AG08395 (cell line): ENCODE results near the gene VMP1.
A peak's percentile ranks its signal among the peaks of the same experiment; 100 is the strongest.

Experiments used
- DNase-seq: peaks from one replicate; pipeline ENCODE4 v3.0.0; 2012; ENCODE audit warnings: mixed read lengths, low spot score

VMP1 gene

DNA sequence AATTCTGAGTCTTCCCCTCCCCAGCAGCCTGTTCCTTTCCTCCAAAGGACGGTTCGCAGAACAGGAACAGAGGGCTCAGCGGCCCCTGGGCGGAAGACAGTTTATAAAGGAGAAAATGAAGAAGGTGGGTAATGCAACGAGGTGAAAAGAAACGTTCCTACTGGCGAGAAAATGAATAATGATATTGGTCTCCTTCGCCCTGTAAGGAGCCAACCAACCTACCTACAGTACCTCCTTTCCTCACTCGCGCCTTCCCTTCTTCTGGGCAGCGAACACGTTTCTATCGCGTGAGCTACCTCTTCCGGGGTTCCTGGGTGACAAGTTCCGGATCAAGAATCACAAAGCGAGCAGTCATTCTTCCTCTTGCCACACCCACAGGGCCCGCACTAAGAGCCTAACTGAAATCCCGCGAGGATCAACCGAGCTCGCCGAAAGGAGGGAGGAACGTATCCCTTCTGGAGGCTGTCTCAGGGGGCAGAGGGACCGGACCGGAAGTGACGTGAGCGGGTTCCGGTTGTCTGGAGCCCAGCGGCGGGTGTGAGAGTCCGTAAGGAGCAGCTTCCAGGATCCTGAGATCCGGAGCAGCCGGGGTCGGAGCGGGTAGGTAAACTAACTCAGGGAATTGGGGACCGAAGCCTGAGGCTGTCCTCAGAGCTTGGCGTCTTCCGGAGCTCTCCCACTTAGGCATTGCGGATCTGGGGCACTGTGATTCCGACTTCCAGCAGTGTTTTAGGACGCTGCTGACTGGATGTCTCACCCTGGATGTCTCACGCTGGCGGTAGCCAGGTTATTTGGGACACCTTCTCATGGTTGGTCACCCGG is at the start of gene VMP1, which contains the start of gene PTRH2:
Gene VMP1 (plus strand): TSS at position 506 of the 822 bp plus-strand sequence. CDS start 23,793 bp downstream, outside the sequence.
Gene PTRH2 (minus strand): TSS at position 282 of the 822 bp plus-strand sequence. CDS start 9,452 bp downstream, outside the sequence.
- DNase-seq: peak; percentile 99

DNA sequence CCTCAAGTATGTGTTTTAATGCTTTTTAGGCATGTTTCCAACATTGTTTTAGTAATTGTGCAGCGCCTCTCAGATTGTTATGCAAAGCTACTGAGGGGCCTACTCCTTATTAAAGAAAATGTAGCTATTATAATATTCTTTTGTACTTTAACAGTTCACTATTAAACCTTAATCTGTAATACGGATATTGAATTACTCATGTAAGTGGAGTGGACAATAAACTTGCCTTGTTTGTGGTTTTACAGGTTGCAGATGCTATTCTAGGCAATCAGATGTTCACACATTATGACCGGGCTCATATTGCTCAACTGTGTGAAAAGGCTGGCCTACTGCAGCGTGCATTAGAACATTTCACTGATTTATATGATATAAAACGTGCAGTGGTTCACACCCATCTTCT is 41.2 kb upstream of the VMP1 start:
- no peak for DNase-seq

DNA sequence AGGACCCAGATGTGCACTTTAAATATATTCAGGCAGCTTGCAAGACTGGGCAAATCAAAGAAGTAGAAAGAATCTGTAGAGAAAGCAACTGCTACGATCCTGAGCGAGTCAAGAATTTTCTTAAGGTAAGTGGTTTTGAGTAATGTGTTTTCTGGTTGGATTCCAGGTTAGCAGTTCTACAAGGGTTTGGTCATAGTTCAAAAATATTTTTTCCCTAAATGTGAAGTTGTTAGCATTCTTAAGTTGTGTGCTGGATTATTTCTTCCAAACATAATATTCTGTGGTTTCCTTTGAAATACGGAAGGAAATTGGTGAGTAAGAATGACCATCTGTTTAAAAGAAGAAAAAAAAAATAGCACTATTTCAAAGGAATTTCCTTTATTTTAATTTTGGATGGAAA is 38.6 kb upstream of the VMP1 start:
- DNase-seq: peak; percentile 76

DNA sequence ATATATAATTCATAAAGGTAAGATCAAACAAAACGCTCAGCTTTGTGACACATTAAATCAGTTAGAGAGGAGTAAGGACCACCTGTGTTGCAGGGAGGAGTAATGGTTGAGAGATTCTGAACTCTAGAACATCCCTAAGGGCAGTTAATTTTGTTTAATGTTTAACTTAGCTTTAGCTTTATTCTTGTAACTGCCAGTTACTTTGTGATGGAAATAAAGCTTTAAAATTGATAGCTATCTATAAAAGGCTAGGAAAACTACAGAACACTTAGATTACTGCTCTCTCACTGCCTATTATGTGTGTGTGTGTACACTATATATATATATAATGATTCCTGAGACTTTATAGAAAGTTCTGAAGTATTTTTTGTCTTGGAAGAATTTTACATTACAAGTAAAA is 38.0 kb upstream of the VMP1 start:
- DNase-seq: no peak

DNA sequence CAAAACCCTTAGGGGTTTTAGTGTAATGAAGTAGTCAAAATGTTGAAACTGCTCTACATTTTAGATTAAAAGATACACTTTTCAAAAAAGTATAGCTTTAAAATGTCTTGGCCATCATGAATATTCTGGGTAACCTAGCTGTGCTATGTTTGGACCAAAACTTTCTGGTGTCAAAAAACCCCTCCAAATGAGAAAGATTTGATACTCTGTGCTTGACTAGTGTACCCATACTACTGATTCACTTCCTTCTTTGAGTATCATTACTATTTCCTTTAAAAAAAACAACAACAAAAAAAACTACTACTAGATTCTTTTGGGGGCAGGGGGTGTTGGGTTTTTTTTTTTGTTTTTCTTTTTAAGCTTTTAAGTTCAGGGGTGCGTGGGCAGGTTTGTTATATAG is 37.5 kb upstream of the VMP1 start:
- no peak for DNase-seq

DNA sequence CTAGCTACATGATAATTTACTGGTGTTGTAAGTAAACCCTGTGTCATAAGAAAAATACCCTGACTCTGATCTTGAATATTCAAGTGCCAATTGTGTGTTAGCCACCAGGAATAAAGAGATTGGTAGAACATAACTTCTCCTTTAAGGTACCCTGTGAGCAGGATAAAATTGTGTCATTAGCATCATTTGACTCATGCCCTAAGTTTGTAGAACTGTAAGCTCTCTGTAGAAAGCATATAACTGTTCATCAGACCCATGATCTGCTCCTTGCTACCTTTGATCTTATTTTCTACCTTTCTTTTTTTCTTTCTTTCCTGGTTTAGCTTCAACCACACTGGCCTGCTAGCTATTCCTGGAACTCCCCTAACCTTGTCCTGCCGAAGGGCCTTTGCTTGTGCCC is 36.1 kb upstream of the VMP1 start:
- DNase-seq: no peak

DNA sequence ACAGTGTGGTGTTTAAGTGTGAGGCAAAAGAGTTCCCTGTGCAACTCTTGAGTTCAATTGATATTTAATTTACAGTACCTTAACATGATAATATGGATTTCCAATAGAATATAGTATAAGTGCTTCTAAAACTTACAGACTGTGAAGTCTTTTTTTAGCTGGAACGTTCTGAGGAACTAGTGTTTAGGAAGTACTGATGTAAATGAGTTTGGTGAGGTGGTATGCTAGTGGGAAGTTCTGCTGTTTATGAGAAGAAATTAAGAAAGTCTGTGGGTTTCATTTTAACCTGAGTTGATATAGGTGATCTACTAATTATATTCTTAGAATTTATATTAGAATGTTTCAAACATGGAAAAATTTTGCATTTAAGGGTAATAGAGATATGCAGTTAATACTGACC is 32.2 kb upstream of the VMP1 start:
- DNase-seq: no peak

DNA sequence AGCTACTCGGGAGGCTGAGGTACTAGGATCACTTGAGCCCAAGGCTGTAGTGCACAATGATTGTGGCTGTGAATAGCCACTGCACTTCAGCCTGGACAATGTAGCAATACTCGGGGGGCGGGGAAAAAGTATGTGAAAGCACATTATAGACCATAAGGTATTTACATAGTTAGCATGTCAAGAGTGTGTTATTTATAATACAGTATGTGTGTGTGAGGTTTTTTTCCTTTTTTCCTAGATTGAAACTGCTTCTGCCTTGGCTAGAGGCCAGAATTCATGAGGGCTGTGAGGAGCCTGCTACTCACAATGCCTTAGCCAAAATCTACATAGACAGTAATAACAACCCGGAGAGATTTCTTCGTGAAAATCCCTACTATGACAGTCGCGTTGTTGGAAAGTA is 30.7 kb upstream of the VMP1 start:
- DNase-seq: peak; percentile 3

DNA sequence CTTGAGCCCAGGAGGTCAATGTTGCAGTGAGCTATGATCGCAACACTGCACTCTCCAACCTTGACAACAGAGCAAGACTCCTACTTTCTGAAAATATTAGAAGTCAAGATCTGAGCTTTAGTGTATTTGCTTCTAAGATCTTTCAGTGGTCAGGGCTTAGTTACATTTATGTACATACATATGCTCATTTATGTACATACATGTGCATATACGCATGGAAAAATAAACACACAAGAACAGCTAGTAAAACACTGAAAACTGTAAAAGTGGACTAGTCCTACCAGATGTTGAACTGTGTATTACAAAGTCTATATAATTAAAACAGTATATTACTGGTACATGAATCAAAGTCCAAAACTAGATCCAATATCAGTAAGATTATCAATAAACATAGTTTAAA is 28.5 kb upstream of the VMP1 start:
- no peak for DNase-seq

DNA sequence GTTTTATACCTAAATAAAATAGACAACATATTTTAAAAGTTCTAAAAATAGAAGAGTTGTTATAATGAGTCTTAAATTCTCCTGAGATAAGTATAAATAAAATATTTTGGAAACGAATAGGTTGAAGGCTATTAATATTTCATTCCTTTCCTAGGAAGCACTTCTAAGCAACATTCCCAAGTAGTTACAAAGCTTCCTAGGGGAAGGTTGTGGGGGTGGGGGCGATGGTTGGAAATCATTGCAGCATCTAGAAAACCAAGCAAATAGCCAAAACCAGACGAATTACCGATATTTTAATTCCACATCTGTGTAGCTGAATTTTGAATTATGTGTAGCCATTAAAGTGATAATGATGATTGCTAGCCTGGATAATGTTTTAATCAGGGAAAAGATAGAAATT is 27.1 kb upstream of the VMP1 start:
- DNase-seq: peak; percentile 22

DNA sequence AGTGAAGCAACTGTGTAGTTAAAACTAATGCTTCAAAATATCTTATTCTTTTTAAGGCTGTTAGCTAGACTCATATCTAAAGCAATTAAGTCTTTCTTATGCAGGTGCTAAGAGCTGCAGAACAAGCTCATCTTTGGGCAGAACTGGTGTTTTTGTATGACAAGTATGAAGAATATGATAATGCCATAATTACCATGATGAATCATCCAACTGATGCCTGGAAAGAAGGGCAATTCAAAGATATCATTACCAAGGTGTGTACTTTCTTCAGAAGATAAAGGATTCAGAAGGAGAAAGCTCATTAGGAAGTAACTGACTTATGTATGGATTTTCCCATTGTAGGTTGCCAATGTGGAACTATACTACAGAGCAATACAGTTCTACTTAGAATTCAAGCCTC is 24.2 kb upstream of the VMP1 start:
- DNase-seq: no peak

DNA sequence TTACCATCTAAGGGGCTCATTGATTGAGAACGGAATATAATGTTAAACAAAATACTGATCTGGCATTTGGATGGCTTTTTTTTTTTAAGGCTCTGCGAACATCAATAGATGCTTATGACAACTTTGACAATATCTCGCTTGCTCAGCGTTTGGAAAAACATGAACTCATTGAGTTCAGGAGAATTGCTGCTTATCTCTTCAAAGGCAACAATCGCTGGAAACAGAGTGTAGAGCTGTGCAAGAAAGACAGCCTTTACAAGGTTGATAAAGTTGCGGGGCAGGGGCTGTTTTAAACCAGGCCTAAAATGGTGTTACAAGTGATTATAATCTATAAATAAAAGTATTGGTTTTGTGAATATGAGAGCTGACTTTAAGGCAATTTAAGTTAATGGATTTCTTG is 22.5 kb upstream of the VMP1 start:
- DNase-seq: no peak

DNA sequence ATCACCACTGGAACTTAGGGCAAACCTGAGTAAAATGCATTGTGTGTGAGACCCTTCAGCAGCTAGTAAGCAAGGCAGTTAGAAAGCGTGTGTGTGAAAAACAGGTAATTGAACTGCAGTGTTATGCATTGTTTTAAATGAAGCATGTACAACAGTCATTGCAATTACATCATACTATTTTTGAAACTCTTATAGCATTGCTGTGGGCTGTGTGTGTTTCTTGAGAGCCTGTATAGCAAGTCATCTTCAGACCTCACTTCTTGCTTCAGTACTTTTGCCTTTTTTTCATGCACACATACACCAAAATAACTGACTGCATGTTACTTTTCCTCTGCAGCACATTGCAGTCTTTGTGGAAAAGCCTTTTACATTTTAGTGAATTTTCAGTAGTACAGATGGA is 19.4 kb upstream of the VMP1 start:
- DNase-seq: no peak

DNA sequence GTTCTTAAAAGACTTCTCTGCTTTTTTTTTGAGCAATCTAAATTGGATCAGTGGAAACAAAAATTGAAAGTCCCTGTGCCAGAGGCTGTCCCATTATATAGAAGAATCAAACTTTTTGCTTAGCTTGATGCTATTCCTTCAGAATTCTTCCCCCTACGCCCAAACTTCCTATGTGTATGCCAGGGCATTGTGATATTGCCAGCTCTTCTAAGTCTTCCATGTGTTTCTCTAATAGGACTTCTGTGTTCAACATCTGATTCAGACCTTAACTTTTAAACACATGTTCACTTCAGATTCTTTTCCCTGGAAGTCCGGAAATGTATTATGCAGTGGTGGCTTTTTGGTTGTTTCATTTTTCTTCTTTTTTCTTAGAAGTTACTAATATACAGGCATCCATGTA is 19.0 kb upstream of the VMP1 start:
- no peak for DNase-seq

DNA sequence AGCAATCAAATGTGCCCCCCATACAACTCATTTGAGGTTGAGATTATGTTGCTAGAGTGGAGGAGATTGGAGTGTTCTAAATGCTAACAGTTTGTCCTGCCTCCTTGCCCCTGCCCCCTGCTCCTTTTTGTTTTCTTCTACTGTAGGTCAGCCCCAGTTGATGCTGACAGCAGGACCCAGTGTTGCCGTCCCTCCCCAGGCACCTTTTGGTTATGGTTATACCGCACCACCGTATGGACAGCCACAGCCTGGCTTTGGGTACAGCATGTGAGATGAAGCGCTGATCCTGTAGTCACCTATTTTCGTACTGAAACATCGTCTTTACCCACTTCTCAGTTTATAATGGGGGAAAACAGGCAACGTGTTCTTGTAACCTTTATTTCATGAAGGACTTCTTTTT is 13.9 kb upstream of the VMP1 start:
- DNase-seq: no peak

DNA sequence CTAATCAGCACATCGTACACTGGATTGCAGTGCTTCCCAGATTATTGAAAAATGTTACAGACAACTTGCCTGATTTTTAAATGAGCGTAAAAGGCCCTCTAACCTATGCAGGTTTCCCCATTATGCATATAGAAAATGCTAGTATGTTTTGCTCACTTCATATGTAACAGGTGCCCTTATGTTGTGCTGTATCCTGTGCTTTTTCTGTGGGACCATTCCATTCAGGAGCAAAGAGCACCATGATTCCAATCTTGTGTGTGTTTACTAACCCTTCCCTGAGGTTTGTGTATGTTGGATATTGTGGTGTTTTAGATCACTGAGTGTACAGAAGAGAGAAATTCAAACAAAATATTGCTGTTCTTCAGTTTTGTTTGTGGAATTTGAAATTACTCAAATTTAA is 13.1 kb upstream of the VMP1 start:
- DNase-seq: no peak

DNA sequence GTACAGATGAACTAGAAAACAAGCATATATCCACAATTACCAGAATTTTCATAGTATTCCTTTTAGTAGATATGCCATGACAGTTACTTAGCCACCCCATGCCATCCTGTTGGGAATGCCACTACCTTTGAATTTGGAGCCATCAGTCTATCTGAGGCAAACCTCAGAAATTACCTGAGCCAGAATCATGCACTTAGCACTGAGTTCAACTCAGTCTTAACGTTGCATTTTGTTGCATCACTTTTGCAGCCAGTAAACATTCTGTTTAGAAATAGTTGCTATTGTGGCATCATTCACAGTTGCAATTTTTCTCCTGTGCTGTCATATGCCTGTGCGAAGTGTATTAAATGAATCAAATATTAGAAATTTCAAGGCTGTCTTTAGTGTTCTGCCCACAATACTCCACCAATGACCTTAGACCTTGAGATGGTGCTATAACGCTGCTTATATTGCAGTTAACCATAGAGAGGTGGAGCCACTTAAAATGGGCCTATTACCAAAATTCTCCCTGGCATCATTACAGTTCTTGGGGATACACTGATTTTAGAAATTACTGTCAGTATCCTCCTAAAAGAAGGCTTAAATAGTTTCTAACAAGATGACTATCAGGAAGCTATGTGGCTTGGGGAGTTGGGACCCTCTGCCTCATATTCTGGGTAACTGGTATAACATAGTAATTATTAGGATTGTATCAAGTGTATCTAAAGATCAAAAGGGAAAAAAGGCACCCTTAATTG is 11.3 kb upstream of the VMP1 start:
- DNase-seq: no peak

DNA sequence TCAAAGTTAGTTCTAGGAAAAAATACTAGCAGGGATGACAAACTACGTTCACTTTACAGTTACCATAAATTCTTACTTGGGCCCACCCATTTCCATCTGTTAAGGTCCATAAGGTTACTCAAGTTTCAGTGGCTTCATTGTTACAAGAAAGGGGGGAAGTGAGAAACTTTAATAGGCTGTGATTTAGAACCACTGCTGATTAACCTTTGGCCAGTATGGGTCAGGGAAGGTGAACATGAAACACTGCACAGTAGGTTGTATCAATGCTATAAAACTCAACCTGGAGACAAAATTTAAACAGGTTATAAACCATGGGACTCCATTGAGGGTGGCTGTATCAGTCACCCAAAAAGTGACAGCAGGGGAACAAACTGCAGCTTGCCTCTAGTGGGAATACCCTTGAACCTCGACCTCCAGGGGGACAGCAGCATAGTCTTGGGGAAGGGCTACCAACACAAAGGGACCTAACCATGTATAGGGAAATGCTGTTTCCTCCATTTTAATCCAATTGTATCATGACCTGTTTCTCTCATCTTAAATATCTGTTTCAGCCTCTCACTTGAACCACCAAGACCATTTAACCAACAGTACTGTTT is 10.7 kb upstream of the VMP1 start:
- DNase-seq: no peak

DNA sequence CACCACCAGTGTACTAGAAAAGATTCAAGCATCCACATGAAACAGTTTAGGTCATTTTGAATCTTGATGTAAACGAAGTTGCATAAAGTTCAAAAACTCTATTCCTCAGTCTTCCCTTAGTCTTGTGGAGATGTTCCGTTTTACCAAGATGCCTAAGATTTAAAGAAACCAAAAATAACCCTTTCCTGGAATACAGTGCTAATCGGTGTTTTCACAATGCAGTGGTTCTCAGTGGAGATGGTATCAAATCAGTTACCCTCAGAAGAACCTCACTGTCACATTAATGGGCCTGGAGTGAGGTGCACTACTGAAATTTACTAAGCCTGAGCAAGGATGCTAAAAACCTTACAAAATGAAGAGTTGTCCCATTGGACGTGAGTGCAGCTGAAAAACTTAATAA is 9.3 kb upstream of the VMP1 start:
- DNase-seq: no peak

DNA sequence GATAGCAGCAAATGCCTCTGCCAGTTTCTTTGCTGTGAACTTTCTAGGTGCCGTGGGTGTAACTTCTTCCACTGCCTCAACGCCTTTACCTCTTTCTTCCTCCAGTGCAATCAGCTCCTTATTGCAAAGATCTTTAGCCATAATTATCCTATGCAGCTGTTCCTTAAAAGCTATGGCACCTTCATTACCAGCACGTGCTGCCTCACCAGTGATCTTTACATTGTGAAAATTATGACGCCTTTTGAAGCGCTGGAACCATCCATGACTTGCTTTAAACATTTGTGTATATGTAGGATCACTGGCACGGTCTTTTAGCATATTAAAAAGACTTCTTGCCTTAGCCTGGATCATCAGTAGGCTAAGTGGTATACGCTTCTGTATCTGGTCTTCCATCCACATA is 8.2 kb upstream of the VMP1 start:
- no peak for DNase-seq

DNA sequence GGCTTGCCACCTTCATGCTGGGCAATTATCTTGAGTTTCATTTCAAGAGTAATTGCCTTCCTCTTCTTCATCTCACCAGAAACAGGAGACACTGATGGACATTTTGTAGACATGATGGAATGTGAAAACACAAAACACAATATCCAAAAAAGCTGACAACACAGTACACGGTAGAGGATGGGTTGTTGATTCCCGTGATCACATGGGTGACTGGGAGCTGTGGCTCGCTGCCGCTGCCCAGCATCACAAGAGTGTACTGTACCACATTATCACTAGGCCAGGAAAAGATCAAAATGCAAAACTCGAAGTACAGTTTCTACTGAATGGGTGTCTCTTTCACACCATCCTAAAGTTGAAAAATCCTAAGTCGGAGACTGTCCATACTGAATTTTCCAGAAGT is 7.7 kb upstream of the VMP1 start:
- DNase-seq: no peak

DNA sequence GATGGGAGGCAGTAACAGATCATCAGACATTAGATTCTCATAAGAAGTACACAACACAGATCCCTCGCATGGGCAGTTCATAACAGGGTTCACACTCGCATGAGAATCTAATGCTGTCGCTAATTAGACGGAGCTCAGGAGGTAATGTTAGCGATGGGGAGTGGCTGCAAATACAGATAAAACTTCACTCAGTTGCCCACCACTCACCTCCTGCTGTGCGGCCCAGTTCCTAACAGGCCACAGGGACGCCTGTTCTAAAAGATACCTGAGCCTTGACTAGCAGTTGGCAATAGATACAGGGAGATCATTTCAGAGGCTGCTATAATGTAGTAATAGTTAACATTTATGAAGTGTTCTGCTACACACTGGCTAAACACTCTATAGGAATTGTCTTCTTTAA is 5.2 kb upstream of the VMP1 start:
- DNase-seq: no peak

DNA sequence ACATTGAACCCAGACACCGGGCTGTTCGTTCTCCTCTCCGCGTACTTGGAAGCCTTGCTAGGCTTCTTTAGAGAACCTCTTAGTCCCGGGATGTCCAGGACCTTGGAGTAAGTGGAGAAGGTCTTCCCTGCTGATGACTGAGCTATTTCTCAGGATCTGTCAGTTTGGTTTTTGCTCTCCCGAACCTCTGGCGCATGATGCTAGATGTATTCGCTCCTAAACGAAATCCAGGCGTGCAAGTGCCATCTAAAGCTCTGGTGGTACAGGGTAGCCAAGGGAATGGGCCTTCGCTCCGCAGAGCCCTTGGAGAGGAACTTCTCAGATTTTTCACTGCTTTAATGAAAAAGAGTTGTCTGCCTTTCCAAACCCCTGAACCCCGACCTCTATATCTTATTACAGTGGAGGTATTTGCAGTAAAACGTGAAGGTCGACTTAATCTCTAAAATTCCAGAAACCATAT is 547 bp downstream of the VMP1 start:
- DNase-seq: peak; percentile 45
